SU-DHL-6 (cell line): ENCODE results near the gene CDCA7.

Source experiments
- H2AFZ ChIP-seq: fragments of 200-600 bp; sonication (generic); 2 replicates; pipeline ENCODE4 v1.6.1; 2014; ENCODE audit warnings: low read depth, mild to moderate bottlenecking, moderate library complexity, mixed read lengths, antibody characterized with exemption, low read length; ENCODE audit not compliant: severe bottlenecking
- H3F3A ChIP-seq: fragments of 200-600 bp; shearing (Covaris generic); 2 replicates; pipeline ENCODE4 v1.6.0; 2016; ENCODE audit warnings: antibody characterized with exemption, mild to moderate bottlenecking; ENCODE audit not compliant: insufficient read depth
- H3K27ac ChIP-seq: fragments of 200-600 bp; sonication (generic); 2 replicates; pipeline ENCODE4 v1.5.1; 2016; ENCODE audit warnings: low read depth, mild to moderate bottlenecking, low read length, moderate library complexity, mixed read lengths
- H3K27me3 ChIP-seq: fragments of 200-600 bp; sonication (generic), shearing (Covaris generic); 2 replicates; pipeline ENCODE4 v1.6.0; 2014; ENCODE audit warnings: mild to moderate bottlenecking, low read length
- H3K36me3 ChIP-seq: fragments of 200-600 bp; sonication (generic); 2 replicates; pipeline ENCODE4 v1.6.1; 2014; ENCODE audit warnings: mild to moderate bottlenecking, low read length, mixed read lengths
- H3K4me2 ChIP-seq: fragments of 300-600, 200-600 bp; shearing (Covaris generic), sonication (generic); 2 replicates; pipeline ENCODE4 v1.6.0; 2014; ENCODE audit warnings: low read length, low read depth, mild to moderate bottlenecking; ENCODE audit not compliant: poor library complexity, severe bottlenecking
- H3K4me3 ChIP-seq: fragments of 200-600 bp; sonication (generic); 2 replicates; pipeline ENCODE4 v1.5.1; 2014; ENCODE audit warnings: antibody characterized with exemption, low read length, mild to moderate bottlenecking, mixed read lengths; ENCODE audit not compliant: insufficient read depth, poor library complexity, severe bottlenecking
- H3K79me2 ChIP-seq: fragments of 200-600 bp; sonication (generic); 2 replicates; pipeline ENCODE4 v1.6.1; 2014; ENCODE audit warnings: mild to moderate bottlenecking, low read length, moderate library complexity; ENCODE audit not compliant: insufficient read depth
- H3K9ac ChIP-seq: fragments of 200-600 bp; sonication (generic); 2 replicates; pipeline ENCODE4 v1.7.0; 2014; ENCODE audit warnings: mild to moderate bottlenecking, low read length
- H3K9me2 ChIP-seq: fragments of 200-600 bp; sonication (generic); replicated peaks from 2 replicates; pipeline ENCODE4 v1.6.1; 2014; ENCODE audit warnings: low read length; ENCODE audit not compliant: insufficient read depth
- H3K9me3 ChIP-seq: fragments of 200-600 bp; sonication (generic); 2 replicates; pipeline ENCODE4 v1.6.1; 2014; ENCODE audit warnings: low read length, mixed read lengths; ENCODE audit not compliant: insufficient read depth
- H4K20me1 ChIP-seq: fragments of 200-600 bp; sonication (generic); 2 replicates; pipeline ENCODE4 v1.6.1; 2014; ENCODE audit warnings: low read depth, mild to moderate bottlenecking, antibody characterized with exemption, low read length, moderate library complexity, mixed read lengths
- EZH2phosphoT487 ChIP-seq: fragments of 200-600 bp; sonication (generic), shearing (Covaris generic); conservative IDR thresholded peaks from 2 replicates; pipeline ENCODE4 v1.6.1; 2018; ENCODE audit warnings: mild to moderate bottlenecking, antibody characterized with exemption, low read length, moderate library complexity, mixed read lengths
- TF ChIP-seq, protein P1 (sequence below): fragments of 200-600 bp; sonication (generic); IDR thresholded peaks from one replicate; pipeline ENCODE4 v1.5.1; 2017; ENCODE audit warnings: antibody characterized with exemption, mild to moderate bottlenecking, low read length, moderate library complexity; ENCODE audit not compliant: insufficient read depth, poor library complexity, severe bottlenecking

CDCA7 gene

DNA sequence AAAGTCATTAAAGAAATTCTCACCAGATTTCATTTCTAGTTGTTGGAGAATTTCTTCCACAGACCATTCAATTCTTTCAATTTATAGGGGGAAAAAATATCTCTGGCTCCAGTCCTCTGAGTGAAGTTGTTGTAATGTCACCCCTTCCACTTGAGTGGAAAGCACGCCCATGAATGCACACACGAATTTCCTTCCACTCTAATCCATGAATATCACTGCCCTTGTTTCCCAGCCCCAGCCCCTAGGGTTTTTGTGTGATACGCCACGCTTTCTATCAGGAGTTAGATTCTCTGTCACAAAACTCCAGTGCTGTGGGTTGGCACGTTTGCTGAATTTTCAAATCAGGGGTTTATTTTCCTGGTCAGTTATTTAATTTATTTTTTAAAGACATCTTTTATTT, 38.1 kb downstream of the CDCA7 start:
- Histone ChIP-seq H3K9me3 (no peaks in the 10 kb centered on the region), H3K4me3 (no peak overlapping the region), H3K9me2 (no peaks in the 10 kb centered on the region), H3F3A (no peaks in the 10 kb centered on the region), H3K36me3 (no peaks in the 10 kb centered on the region), H3K4me2 (no peak overlapping the region), H2AFZ (no peak overlapping the region), H4K20me1 (no peaks in the 10 kb centered on the region; the same call in 1 of the 2 replicates), H3K27ac (no peak overlapping the region), H3K9ac (no peak overlapping the region), H3K79me2 (no peaks in the 10 kb centered on the region), H3K27me3 (no peaks in the 10 kb centered on the region)
- TF ChIP-seq, protein P1, sequence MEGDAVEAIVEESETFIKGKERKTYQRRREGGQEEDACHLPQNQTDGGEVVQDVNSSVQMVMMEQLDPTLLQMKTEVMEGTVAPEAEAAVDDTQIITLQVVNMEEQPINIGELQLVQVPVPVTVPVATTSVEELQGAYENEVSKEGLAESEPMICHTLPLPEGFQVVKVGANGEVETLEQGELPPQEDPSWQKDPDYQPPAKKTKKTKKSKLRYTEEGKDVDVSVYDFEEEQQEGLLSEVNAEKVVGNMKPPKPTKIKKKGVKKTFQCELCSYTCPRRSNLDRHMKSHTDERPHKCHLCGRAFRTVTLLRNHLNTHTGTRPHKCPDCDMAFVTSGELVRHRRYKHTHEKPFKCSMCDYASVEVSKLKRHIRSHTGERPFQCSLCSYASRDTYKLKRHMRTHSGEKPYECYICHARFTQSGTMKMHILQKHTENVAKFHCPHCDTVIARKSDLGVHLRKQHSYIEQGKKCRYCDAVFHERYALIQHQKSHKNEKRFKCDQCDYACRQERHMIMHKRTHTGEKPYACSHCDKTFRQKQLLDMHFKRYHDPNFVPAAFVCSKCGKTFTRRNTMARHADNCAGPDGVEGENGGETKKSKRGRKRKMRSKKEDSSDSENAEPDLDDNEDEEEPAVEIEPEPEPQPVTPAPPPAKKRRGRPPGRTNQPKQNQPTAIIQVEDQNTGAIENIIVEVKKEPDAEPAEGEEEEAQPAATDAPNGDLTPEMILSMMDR: no peak
- no peak for TF ChIP-seq EZH2phosphoT487

DNA sequence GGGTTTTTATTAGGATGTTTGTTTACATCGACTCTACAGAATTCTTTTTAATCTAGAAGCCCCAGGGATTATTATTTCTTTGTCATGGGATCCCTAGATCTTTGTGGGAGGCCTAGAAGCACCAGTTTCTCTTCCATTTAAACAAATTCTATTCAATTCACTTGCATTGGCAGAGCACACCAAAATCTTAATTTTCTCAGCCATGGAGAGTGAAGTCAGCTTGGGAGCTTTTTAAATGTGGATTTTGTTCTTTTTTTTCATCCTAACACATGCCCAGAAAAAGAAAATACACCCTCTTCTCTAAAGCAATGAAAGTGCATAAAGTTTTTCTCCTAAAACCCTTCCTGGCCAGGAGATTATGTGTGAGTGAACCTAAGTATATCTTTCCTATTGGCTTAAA, 38.5 kb downstream of the CDCA7 start:
- H3K27me3 ChIP-seq: no peaks in the 10 kb centered on the region

DNA sequence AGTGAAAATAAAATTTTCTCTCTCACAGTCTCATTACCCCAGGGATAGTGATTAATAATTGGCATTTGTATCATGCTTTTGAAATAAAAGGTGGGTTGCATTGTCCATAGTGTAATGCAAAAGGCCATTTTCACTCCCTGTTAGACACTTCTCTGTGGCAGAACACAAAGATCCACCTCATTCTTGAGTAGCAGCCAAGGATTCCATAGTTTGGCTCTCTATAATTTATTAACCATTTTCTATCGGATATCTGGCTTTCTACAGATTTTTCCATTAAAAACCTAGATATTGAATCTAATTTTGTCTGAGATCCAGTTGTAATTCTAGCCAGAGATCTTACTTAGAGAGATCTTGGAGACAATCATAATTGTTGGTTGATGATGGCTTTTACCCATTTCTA, 39.0 kb downstream of the CDCA7 start:
- Histone ChIP-seq H2AFZ (no peak overlapping the region), H3K9me3 (no peaks in the 10 kb centered on the region), H3K36me3 (no peaks in the 10 kb centered on the region), H3K4me3 (no peak overlapping the region), H3K9me2 (no peaks in the 10 kb centered on the region), H3F3A (no peaks in the 10 kb centered on the region), H3K9ac (no peak overlapping the region), H4K20me1 (no peaks in the 10 kb centered on the region; the same call in 1 of the 2 replicates), H3K79me2 (no peaks in the 10 kb centered on the region), H3K27ac (no peak overlapping the region), H3K4me2 (no peak overlapping the region), H3K27me3 (no peaks in the 10 kb centered on the region)
- no peak for TF ChIP-seq EZH2phosphoT487
- TF ChIP-seq, protein P1: no peak

More for the DNA sequence above, 38.5 kb downstream of the CDCA7 start:
- Histone ChIP-seq H3K4me2 (no peak overlapping the region), H3K27ac (no peak overlapping the region), H3F3A (no peaks in the 10 kb centered on the region), H3K4me3 (no peak overlapping the region), H3K9ac (no peak overlapping the region), H3K36me3 (no peaks in the 10 kb centered on the region), H3K9me3 (no peaks in the 10 kb centered on the region), H4K20me1 (no peaks in the 10 kb centered on the region; the same call in 1 of the 2 replicates), H2AFZ (no peak overlapping the region), H3K79me2 (no peaks in the 10 kb centered on the region), H3K9me2 (no peaks in the 10 kb centered on the region)
- TF ChIP-seq, protein P1: no peak
- no peak for TF ChIP-seq EZH2phosphoT487
